ENCODE measurements around the gene TIFAB.

TIFAB gene

GRCh38 chr5:135480511-135480910, 28.4 kb upstream of the TIFAB start:
- H3K36me3 ChIP-seq (ENCODE audit: control insufficient read depth in 2 of 2, insufficient read depth in 1 of 2, low read length in 2 of 2): no peaks in the 10 kb centered on the region
- POLR2A ChIA-PET: no interaction called here
- H3K27ac ChIP-seq (ENCODE audit: extremely low read depth, low read depth, low read length): no peak overlapping the region
- CTCF ChIA-PET: interaction anchor here (0.6 to 4.8 kb wide), 8 partner anchors 15 to 362 kb away, joined by 3 to 31 read pairs (median 8); no protein-coding TSS in a partner anchor
- H3K4me3 ChIP-seq (ENCODE audit: low read depth, low read length): no peak overlapping the region
- TF ChIP-seq ZNF792 (tag by site-specific recombination; IDR thresholded peaks at IDR 0.05) (no peak), BCL11B (tag by site-specific recombination; IDR thresholded peaks at IDR 0.05; ENCODE audit: low read depth) (no peak), ZNF169 (tag by site-specific recombination; IDR thresholded peaks at IDR 0.05) (no peak), ZNF416 (tag by site-specific recombination; IDR thresholded peaks at IDR 0.05) (no peak), ZNF514 (tag by site-specific recombination; IDR thresholded peaks at IDR 0.05) (no peak), ZSCAN5A (tag by site-specific recombination; IDR thresholded peaks at IDR 0.05) (no peak), PRDM2 (tag by site-specific recombination; IDR thresholded peaks at IDR 0.05; ENCODE audit: borderline replicate concordance) (no peak)
- TF ChIP-seq, protein P1, sequence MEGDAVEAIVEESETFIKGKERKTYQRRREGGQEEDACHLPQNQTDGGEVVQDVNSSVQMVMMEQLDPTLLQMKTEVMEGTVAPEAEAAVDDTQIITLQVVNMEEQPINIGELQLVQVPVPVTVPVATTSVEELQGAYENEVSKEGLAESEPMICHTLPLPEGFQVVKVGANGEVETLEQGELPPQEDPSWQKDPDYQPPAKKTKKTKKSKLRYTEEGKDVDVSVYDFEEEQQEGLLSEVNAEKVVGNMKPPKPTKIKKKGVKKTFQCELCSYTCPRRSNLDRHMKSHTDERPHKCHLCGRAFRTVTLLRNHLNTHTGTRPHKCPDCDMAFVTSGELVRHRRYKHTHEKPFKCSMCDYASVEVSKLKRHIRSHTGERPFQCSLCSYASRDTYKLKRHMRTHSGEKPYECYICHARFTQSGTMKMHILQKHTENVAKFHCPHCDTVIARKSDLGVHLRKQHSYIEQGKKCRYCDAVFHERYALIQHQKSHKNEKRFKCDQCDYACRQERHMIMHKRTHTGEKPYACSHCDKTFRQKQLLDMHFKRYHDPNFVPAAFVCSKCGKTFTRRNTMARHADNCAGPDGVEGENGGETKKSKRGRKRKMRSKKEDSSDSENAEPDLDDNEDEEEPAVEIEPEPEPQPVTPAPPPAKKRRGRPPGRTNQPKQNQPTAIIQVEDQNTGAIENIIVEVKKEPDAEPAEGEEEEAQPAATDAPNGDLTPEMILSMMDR (tag by site-specific recombination; IDR thresholded peaks at IDR 0.05): no peak
- H3K4me1 ChIP-seq (ENCODE audit: control insufficient read depth, insufficient read depth, low read length): peaks cover 5% of the 10 kb centered on the region; the same call in 1 of the 2 replicates
- no peaks in the 10 kb centered on the region for H3K9me3 ChIP-seq (ENCODE audit: control insufficient read depth, insufficient read depth, low read depth, low read length)

- CTCF ChIA-PET: interaction anchor here (0.6 to 4.8 kb wide), 10 partner anchors 10 to 87 kb away, joined by 3 to 31 read pairs (median 4); no protein-coding TSS in a partner anchor
- Histone ChIP-seq H3K27ac (ENCODE audit: extremely low read depth, low read depth, low read length) (no peak overlapping the region), H3K4me1 (ENCODE audit: control insufficient read depth, insufficient read depth, low read length) (peaks cover 5% of the 10 kb centered on the region; the same call in 1 of the 2 replicates), H3K9me3 (ENCODE audit: control insufficient read depth, insufficient read depth, low read depth, low read length) (no peaks in the 10 kb centered on the region), H3K36me3 (ENCODE audit: control insufficient read depth in 2 of 2, insufficient read depth in 1 of 2, low read length in 2 of 2) (no peaks in the 10 kb centered on the region), H3K4me3 (ENCODE audit: low read depth, low read length) (no peak overlapping the region)
- TF ChIP-seq EGR2 (tag by site-specific recombination; IDR thresholded peaks at IDR 0.05; ENCODE audit: low read depth) (0 out of 2 replicates have a peak, but pooled peaks have one; percentile 8), ZBTB7A (tag by site-specific recombination; IDR thresholded peaks at IDR 0.05; ENCODE audit: low read depth) (no peak), ZNF621 (tag by site-specific recombination; IDR thresholded peaks at IDR 0.05) (no peak), ZNF366 (tag by site-specific recombination; conservative IDR thresholded peaks at IDR 0.05) (no peak), ZNF23 (tag by site-specific recombination; IDR thresholded peaks at IDR 0.05; ENCODE audit: borderline replicate concordance) (no peak), ZFHX2 (tag by site-specific recombination; conservative IDR thresholded peaks at IDR 0.05) (no peak), ZNF138 (tag by site-specific recombination; IDR thresholded peaks at IDR 0.05; ENCODE audit: borderline replicate concordance) (no peak), ZNF335 (tag by site-specific recombination; conservative IDR thresholded peaks at IDR 0.05) (no peak), ZNF133 (tag by site-specific recombination; IDR thresholded peaks at IDR 0.05) (no peak)
- POLR2A ChIA-PET: no interaction called here
Measured at GRCh38 chr5:135478938-135479337, 26.8 kb upstream of the TIFAB start.
